ENCODE results near the gene ATIC. TPM values are rescaled to one million over a fixed set of nuclear protein-coding genes. Genes with fewer than 3 reads are reported as not detected.

ATIC gene
- polyA plus RNA-seq, 1 experiment: 114 TPM

- Histone ChIP-seq H3K27ac (ENCODE audit: low read depth, low read length) (no peak overlapping the region), H3K27me3 (ENCODE audit: control insufficient read depth, insufficient read depth, low read length) (no peaks in the 10 kb centered on the region), H3K9me3 (ENCODE audit: control insufficient read depth, insufficient read depth, low read length) (no peaks in the 10 kb centered on the region), H3K4me3 (ENCODE audit: low read depth, low read length) (no peak overlapping the region)
- ChIA-PET CTCF (interaction anchor here (0.6 to 1.9 kb wide), 8 partner anchors 10 to 624 kb away, joined by 3 to 8 read pairs (median 3); no protein-coding TSS in a partner anchor), POLR2A (interaction anchor here (0.5 to 2.2 kb wide), 5 partner anchors 10 to 663 kb away, joined by 3 to 7 read pairs (median 4); no protein-coding TSS in a partner anchor)
- peak; percentile 40 for TF ChIP-seq CTCF (IDR thresholded peaks at IDR 0.05; ENCODE audit: low read depth, low read length)
- no peak for DNase-seq (ENCODE audit: low read depth, low spot score)
These were observed 85.9 kb downstream of the ATIC start for GRCh38 chr2:215397632-215398341.

GRCh38 chr2:215399067-215399716 is 87.3 kb downstream of the ATIC start:
- POLR2A ChIA-PET: interaction anchor here (0.7 kb wide), 1 partner anchor 26 kb away, joined by 3 read pairs; no protein-coding TSS in a partner anchor
- H3K4me3 ChIP-seq (ENCODE audit: low read depth, low read length): no peak overlapping the region
- H3K27me3 ChIP-seq (ENCODE audit: control insufficient read depth, insufficient read depth, low read length): no peaks in the 10 kb centered on the region
- H3K27ac ChIP-seq (ENCODE audit: low read depth, low read length): no peak overlapping the region
- no peak for DNase-seq (ENCODE audit: low read depth, low spot score)
- H3K9me3 ChIP-seq (ENCODE audit: control insufficient read depth, insufficient read depth, low read length): no peaks in the 10 kb centered on the region
- CTCF ChIA-PET: no interaction called here
- no peak for TF ChIP-seq CTCF (IDR thresholded peaks at IDR 0.05; ENCODE audit: low read depth, low read length)

Other genes starting within 250 kb of the ATIC start
- 0.02 and 0.04 TPM in 2 replicates for gene ABCA12, start 173.4 kb upstream of the ATIC start, polyA plus RNA-seq (2011; rRNA removed)
- 6,646 and 8,374 TPM in 2 replicates for gene FN1, start 124.0 kb downstream of the ATIC start, polyA plus RNA-seq (2011; rRNA removed)

All from AG04450 (cell line).